K562 (cell line): Measurements from ENCODE around the gene KPNA3. TPM values are rescaled to one million over a fixed set of nuclear protein-coding genes. Genes with fewer than 3 reads are reported as not detected.

Experiments
- KLF6 ChIP-seq: fragments of 250-450 bp; sonication (Bioruptor Pico); IDR thresholded peaks from 2 replicates; pipeline ENCODE4 v1.4.0; 2020; ENCODE audit warnings: mild to moderate bottlenecking, moderate library complexity, borderline replicate concordance
- NFYB ChIP-seq: IDR thresholded peaks from 2 replicates; pipeline ENCODE4 v1.6.1; 2011; ENCODE audit warnings: mild to moderate bottlenecking, moderate library complexity; ENCODE audit not compliant: insufficient read length; ENCODE audit errors: extremely low read depth
- PURB ChIP-seq: sonication (generic); formaldehyde crosslinking; IDR thresholded peaks from 2 replicates; pipeline ENCODE4 v1.9.0; 2021; ENCODE audit warnings: low read depth, mild to moderate bottlenecking, missing genetic modification reagents
- SMAD2 ChIP-seq: fragments of 150-350 bp; IDR thresholded peaks from 2 replicates; pipeline ENCODE4 v1.6.1; 2014; ENCODE audit warnings: low read depth, mild to moderate bottlenecking, low read length
- polyA plus RNA-seq, 8 experiments: library from polyadenylated mRNA; depleted of rRNA in 4 of 8; stranded (reverse) in 5 of 8; unstranded in 3 of 8; fragments of >200 nt; fragmentation: Nextera tagmentation in 2 of 8; fragmentation: Illumina TruSeq in 1 of 8; extraction: Ambion mirVana in 2 of 8; extraction: Trizol in 1 of 8; gene quantifications; 2 replicates each; pipeline versions ENCODE4 v1.2.1 to v1.2.3, GENCODE V29; 2011 to 2014; ENCODE audit warnings: inconsistent platforms in 1 of 8, missing spikeins in 1 of 8
- total RNA-seq, 7 experiments: library from RNA; depleted of rRNA in 6 of 7; stranded (reverse); fragments of >200 nt in 6 of 7; fragmentation: Illumina TruSeq in 2 of 7; extraction: Trizol in 2 of 7; gene quantifications; 2 replicates each; pipeline versions ENCODE4 v1.2.1 to v1.2.3, GENCODE V29; 2011 to 2021; ENCODE audit warnings: low replicate concordance in 1 of 7
- TF ChIP-seq, protein P1 (sequence below): fragments of 200-600 bp; sonication (generic); IDR thresholded peaks from one replicate; pipeline ENCODE4 v1.6.1; 2012; ENCODE audit warnings: mild to moderate bottlenecking, low read depth, low read length, inconsistent platforms

The KPNA3 gene
- total and polyA plus RNA-seq, 9 of the 15 experiments (the other 6 are each of a cell fraction or from before 2014, with no cell fraction given), result 8.5 to 23.4 (median 15.7) TPM

DNA sequence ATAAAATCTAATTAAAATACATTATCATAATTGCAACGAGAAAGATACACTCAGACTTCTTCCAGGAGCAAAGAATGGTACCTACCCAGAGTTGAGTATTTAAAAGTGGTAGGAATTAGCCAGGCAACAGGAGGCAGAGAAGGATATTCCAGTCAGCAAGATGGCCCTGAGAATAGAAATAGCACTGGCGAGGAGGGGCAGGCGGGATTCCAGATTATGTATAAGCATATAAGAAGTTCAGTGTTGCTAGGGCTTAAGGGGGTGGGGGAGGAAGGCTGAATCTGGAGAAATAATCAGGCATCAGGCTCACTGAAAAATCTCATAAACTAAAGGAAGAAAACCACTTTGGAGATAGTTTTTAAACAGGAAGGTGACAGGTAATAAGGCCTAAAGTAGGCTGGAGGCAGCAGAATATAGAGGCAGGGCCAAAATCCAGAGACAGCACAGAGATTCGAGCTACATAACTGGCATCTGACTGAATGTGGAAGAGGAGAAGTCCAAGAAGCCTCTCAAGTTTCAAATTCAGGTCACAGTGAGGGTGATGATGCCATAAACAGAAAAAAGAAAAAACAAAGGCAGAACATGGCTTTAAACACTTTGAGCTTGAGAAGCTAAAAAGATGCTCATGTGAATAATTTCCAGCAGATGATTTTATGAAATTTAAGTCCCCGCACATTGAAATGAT, 7.5 kb downstream of the KPNA3 start (continued):
- TF ChIP-seq, protein P1, sequence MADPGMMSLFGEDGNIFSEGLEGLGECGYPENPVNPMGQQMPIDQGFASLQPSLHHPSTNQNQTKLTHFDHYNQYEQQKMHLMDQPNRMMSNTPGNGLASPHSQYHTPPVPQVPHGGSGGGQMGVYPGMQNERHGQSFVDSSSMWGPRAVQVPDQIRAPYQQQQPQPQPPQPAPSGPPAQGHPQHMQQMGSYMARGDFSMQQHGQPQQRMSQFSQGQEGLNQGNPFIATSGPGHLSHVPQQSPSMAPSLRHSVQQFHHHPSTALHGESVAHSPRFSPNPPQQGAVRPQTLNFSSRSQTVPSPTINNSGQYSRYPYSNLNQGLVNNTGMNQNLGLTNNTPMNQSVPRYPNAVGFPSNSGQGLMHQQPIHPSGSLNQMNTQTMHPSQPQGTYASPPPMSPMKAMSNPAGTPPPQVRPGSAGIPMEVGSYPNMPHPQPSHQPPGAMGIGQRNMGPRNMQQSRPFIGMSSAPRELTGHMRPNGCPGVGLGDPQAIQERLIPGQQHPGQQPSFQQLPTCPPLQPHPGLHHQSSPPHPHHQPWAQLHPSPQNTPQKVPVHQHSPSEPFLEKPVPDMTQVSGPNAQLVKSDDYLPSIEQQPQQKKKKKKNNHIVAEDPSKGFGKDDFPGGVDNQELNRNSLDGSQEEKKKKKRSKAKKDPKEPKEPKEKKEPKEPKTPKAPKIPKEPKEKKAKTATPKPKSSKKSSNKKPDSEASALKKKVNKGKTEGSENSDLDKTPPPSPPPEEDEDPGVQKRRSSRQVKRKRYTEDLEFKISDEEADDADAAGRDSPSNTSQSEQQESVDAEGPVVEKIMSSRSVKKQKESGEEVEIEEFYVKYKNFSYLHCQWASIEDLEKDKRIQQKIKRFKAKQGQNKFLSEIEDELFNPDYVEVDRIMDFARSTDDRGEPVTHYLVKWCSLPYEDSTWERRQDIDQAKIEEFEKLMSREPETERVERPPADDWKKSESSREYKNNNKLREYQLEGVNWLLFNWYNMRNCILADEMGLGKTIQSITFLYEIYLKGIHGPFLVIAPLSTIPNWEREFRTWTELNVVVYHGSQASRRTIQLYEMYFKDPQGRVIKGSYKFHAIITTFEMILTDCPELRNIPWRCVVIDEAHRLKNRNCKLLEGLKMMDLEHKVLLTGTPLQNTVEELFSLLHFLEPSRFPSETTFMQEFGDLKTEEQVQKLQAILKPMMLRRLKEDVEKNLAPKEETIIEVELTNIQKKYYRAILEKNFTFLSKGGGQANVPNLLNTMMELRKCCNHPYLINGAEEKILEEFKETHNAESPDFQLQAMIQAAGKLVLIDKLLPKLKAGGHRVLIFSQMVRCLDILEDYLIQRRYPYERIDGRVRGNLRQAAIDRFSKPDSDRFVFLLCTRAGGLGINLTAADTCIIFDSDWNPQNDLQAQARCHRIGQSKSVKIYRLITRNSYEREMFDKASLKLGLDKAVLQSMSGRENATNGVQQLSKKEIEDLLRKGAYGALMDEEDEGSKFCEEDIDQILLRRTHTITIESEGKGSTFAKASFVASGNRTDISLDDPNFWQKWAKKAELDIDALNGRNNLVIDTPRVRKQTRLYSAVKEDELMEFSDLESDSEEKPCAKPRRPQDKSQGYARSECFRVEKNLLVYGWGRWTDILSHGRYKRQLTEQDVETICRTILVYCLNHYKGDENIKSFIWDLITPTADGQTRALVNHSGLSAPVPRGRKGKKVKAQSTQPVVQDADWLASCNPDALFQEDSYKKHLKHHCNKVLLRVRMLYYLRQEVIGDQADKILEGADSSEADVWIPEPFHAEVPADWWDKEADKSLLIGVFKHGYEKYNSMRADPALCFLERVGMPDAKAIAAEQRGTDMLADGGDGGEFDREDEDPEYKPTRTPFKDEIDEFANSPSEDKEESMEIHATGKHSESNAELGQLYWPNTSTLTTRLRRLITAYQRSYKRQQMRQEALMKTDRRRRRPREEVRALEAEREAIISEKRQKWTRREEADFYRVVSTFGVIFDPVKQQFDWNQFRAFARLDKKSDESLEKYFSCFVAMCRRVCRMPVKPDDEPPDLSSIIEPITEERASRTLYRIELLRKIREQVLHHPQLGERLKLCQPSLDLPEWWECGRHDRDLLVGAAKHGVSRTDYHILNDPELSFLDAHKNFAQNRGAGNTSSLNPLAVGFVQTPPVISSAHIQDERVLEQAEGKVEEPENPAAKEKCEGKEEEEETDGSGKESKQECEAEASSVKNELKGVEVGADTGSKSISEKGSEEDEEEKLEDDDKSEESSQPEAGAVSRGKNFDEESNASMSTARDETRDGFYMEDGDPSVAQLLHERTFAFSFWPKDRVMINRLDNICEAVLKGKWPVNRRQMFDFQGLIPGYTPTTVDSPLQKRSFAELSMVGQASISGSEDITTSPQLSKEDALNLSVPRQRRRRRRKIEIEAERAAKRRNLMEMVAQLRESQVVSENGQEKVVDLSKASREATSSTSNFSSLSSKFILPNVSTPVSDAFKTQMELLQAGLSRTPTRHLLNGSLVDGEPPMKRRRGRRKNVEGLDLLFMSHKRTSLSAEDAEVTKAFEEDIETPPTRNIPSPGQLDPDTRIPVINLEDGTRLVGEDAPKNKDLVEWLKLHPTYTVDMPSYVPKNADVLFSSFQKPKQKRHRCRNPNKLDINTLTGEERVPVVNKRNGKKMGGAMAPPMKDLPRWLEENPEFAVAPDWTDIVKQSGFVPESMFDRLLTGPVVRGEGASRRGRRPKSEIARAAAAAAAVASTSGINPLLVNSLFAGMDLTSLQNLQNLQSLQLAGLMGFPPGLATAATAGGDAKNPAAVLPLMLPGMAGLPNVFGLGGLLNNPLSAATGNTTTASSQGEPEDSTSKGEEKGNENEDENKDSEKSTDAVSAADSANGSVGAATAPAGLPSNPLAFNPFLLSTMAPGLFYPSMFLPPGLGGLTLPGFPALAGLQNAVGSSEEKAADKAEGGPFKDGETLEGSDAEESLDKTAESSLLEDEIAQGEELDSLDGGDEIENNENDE, result no peak
- TF ChIP-seq PURB, result no peak
- no peak for TF ChIP-seq KLF6 (CRISPR knock-in tag)
- no peak for TF ChIP-seq NFYB
- no peak for TF ChIP-seq SMAD2
